ENCODE results near the gene NHS. TPM values are rescaled to one million over a fixed set of nuclear protein-coding genes. Genes with fewer than 3 reads are reported as not detected.
A peak's percentile ranks its signal among the peaks of the same experiment; 100 is the strongest.

NHS gene
- total and polyA plus RNA-seq, 10 donors: 0.32 to 3.1 (median 2.1) TPM

DNA sequence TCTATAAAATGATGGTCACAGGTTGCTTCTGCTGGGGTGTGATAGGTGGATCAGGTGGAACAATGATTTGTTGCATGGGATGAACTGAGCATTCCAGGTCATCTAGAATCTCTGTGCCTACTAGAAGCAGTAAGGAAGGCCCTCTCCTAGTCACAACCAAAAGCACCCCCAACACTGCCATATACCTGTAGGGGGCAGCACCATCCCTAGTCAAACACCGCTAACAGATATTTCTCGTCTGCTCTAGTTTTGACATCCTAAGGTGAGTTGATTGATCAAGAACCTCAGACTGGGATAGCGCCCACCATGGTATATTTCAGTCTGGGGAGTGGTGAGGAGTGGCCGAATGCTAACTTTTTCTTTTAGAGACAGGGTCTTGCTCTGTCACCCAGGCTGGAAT is 160.2 kb downstream of the NHS start:
- no peak for DNase-seq
- WGBS, 5 donors: 63 to 95% (median 79%) methylated on average over 3 to 4 of the region's 4 CpGs
- no peaks in the 10 kb centered on the region for H3K36me3 ChIP-seq
- H3K27me3 ChIP-seq (replicated peaks in 1 of 7): peaks cover 0 to 8% (median 0%) of the 10 kb centered on the region in 7 donors
- H3K27ac ChIP-seq: no peak overlapping the region
- H3K4me1 ChIP-seq: no peaks in the 10 kb centered on the region
- TF ChIP-seq POLR2AphosphoS5 (IDR thresholded peaks at IDR 0.05) (no peak), CTCF (IDR thresholded peaks at IDR 0.05 in 8 of 11, conservative IDR thresholded peaks at IDR 0.05 in 3 of 11) (peak in 6 of 11 experiments; percentile 18 to 50 (median 36))
- intact Hi-C loops (cut with DNase I; ENCODE audit: low total_unique reads): no loop called here
- no peak overlapping the region for H3K4me3 ChIP-seq
- H3K9me3 ChIP-seq: no peaks in the 10 kb centered on the region

GRCh38 chrX:17537723-17538243 is 162.8 kb downstream of the NHS start:
- H3K27me3 ChIP-seq (replicated peaks in 1 of 7): peaks cover 0 to 5% (median 0%) of the 10 kb centered on the region in 7 donors
- H3K36me3 ChIP-seq: no peaks in the 10 kb centered on the region
- no peak for DNase-seq
- intact Hi-C loops (cut with DNase I; ENCODE audit: low total_unique reads): no loop called here
- no peak overlapping the region for H3K4me3 ChIP-seq
- TF ChIP-seq CTCF (IDR thresholded peaks at IDR 0.05 in 8 of 11, conservative IDR thresholded peaks at IDR 0.05 in 3 of 11) (no peak), POLR2A (IDR thresholded peaks at IDR 0.05) (no peak), POLR2AphosphoS5 (IDR thresholded peaks at IDR 0.05) (no peak)
- H3K9me3 ChIP-seq: no peaks in the 10 kb centered on the region
- H3K4me1 ChIP-seq: no peaks in the 10 kb centered on the region
- WGBS, 5 donors: 72 to 84% (median 76%) methylated on average over 9 to 10 of the region's 10 CpGs
- H3K27ac ChIP-seq: no peak overlapping the region

- 54 to 77% (median 68%) methylated on average over 1 to 3 of the region's 3 CpGs for WGBS, 5 donors
- Histone ChIP-seq H3K4me3 (no peak overlapping the region), H3K36me3 (no peaks in the 10 kb centered on the region), H3K9me3 (no peaks in the 10 kb centered on the region), H3K27ac (no peak overlapping the region), H3K4me1 (no peaks in the 10 kb centered on the region), H3K27me3 (replicated peaks in 1 of 7) (peaks cover 0 to 9% (median 0%) of the 10 kb centered on the region in 7 donors)
- intact Hi-C loops (cut with DNase I; ENCODE audit: low total_unique reads): no loop called here
- TF ChIP-seq POLR2A (IDR thresholded peaks at IDR 0.05) (no peak), CTCF (IDR thresholded peaks at IDR 0.05 in 8 of 11, conservative IDR thresholded peaks at IDR 0.05 in 3 of 11) (no peak), POLR2AphosphoS5 (IDR thresholded peaks at IDR 0.05) (no peak)
- DNase-seq: no peak
Observed at GRCh38 chrX:17542123-17542522, 167.1 kb downstream of the NHS start.

DNA sequence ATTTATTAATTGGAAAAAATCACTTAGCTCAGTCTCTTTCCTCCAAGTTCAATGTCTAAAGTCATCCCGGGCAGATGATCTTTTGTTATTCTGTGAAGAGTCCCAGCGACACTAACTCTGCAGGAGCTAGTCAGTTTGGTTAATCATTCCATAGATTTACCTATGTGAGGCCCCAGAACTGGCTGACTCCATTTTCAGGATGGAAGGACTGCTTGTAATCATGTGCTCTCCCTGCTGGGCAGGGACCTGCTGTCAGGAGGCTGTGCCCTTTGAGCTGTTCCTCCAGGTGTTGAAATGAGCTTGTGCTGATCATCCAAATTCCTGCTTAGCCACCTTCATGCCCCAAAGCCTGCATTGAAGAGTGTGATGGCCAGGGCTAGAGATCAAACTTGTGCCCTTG is 169.8 kb downstream of the NHS start:
- peaks cover 0 to 9% (median 0%) of the 10 kb centered on the region in 7 donors for H3K27me3 ChIP-seq (replicated peaks in 1 of 7)
- intact Hi-C loops (cut with DNase I; ENCODE audit: low total_unique reads): no loop called here
- H3K36me3 ChIP-seq: no peaks in the 10 kb centered on the region
- no peak overlapping the region for H3K4me3 ChIP-seq
- no peak for DNase-seq
- no peaks in the 10 kb centered on the region for H3K9me3 ChIP-seq
- TF ChIP-seq CTCF (IDR thresholded peaks at IDR 0.05 in 8 of 11, conservative IDR thresholded peaks at IDR 0.05 in 3 of 11) (no peak), POLR2AphosphoS5 (IDR thresholded peaks at IDR 0.05) (no peak), POLR2A (IDR thresholded peaks at IDR 0.05) (no peak)
- no peak overlapping the region for H3K27ac ChIP-seq
- H3K4me1 ChIP-seq: no peaks in the 10 kb centered on the region
- 77 to 100% (median 95%) methylated on average over 2 of the region's 2 CpGs for WGBS, 5 donors
